H9 (cell line): ENCODE measurements around the gene DPP10. TPM values are rescaled to one million over a fixed set of nuclear protein-coding genes. Genes with fewer than 3 reads are reported as not detected.

ENCODE experiments used
- DNase-seq: peaks from one replicate; pipeline ENCODE4 v3.0.0-alpha.2; 2017
- H2AFZ ChIP-seq: one replicate; pipeline ENCODE4 v1.6.1; 2013; ENCODE audit warnings: mild to moderate bottlenecking, low read length, control low read depth, moderate library complexity
- H2AK5ac ChIP-seq: 2 replicates; pipeline ENCODE4 v1.6.1; 2013; ENCODE audit warnings: low read length, control low read depth, mixed read lengths; ENCODE audit not compliant: insufficient read length
- H2BK120ac ChIP-seq: one replicate; pipeline ENCODE4 v1.6.1; 2013; ENCODE audit warnings: low read depth, mild to moderate bottlenecking, low read length, control low read depth, inconsistent platforms; ENCODE audit not compliant: poor library complexity, severe bottlenecking
- H2BK12ac ChIP-seq: 2 replicates; pipeline ENCODE4 v1.6.1; 2013; ENCODE audit warnings: low read length, control low read depth, mixed read lengths, low read depth; ENCODE audit not compliant: insufficient read length
- H2BK15ac ChIP-seq: 2 replicates; pipeline ENCODE4 v1.6.1; 2013; ENCODE audit warnings: low read depth, low read length, control low read depth
- H2BK20ac ChIP-seq: one replicate; pipeline ENCODE4 v1.6.1; 2013; ENCODE audit warnings: low read depth, mild to moderate bottlenecking, low read length, control low read depth, inconsistent platforms; ENCODE audit not compliant: poor library complexity, severe bottlenecking
- H2BK5ac ChIP-seq: 2 replicates; pipeline ENCODE4 v1.6.1; 2013; ENCODE audit warnings: low read length, control low read depth, mixed read lengths; ENCODE audit not compliant: insufficient read length
- H3K14ac ChIP-seq: 2 replicates; pipeline ENCODE4 v1.6.1; 2013; ENCODE audit warnings: low read length, control low read depth; ENCODE audit not compliant: insufficient read depth
- H3K18ac ChIP-seq: 2 replicates; pipeline ENCODE4 v1.6.1; 2013; ENCODE audit warnings: low read depth, mild to moderate bottlenecking, mixed read lengths, low read length, control low read depth; ENCODE audit not compliant: insufficient read length
- H3K23ac ChIP-seq: 2 replicates; pipeline ENCODE4 v1.6.1; 2013; ENCODE audit warnings: low read length, control low read depth, mixed read lengths, low read depth; ENCODE audit not compliant: insufficient read length
- H3K23me2 ChIP-seq: 2 replicates; pipeline ENCODE4 v1.6.1; 2013; ENCODE audit warnings: low read depth, mild to moderate bottlenecking, mixed read lengths, low read length, control low read depth; ENCODE audit not compliant: insufficient read length, poor library complexity, severe bottlenecking
- H3K27ac ChIP-seq: 2 replicates; pipeline ENCODE4 v1.5.1; 2013; ENCODE audit warnings: low read length, control low read depth, mixed read lengths, low read depth; ENCODE audit not compliant: insufficient read length
- H3K27me3 ChIP-seq: 2 replicates; pipeline ENCODE4 v1.6.1; 2013; ENCODE audit warnings: low read length, control low read depth, inconsistent platforms; ENCODE audit not compliant: insufficient read depth
- H3K4ac ChIP-seq: 2 replicates; pipeline ENCODE4 v1.6.1; 2013; ENCODE audit warnings: low read depth, mild to moderate bottlenecking, control low read depth, inconsistent platforms, low read length, moderate library complexity
- H3K4me1 ChIP-seq: 2 replicates; pipeline ENCODE4 v1.6.1; 2013; ENCODE audit warnings: low read length, control low read depth, inconsistent platforms; ENCODE audit not compliant: insufficient read depth
- H3K4me2 ChIP-seq: 2 replicates; pipeline ENCODE4 v1.6.1; 2013; ENCODE audit warnings: low read length, control low read depth, mixed read lengths; ENCODE audit not compliant: insufficient read length, insufficient read depth
- H3K56ac ChIP-seq: 2 replicates; pipeline ENCODE4 v1.6.1; 2013; ENCODE audit warnings: low read depth, mild to moderate bottlenecking, mixed read lengths, low read length, control low read depth; ENCODE audit not compliant: insufficient read length
- H3K79me1 ChIP-seq: 2 replicates; pipeline ENCODE4 v1.6.1; 2013; ENCODE audit warnings: low read depth, mild to moderate bottlenecking, moderate library complexity, low read length, control low read depth, inconsistent platforms; ENCODE audit not compliant: insufficient read depth, poor library complexity, severe bottlenecking
- H3K79me2 ChIP-seq: 2 replicates; pipeline ENCODE4 v1.6.1; 2013; ENCODE audit warnings: low read length, control low read depth, inconsistent platforms; ENCODE audit not compliant: insufficient read depth
- H3K9ac ChIP-seq: 2 replicates; pipeline ENCODE4 v1.6.1; 2013; ENCODE audit warnings: low read length, control low read depth, mixed read lengths; ENCODE audit not compliant: insufficient read length; ENCODE audit errors: extremely low read depth
- H3K9me3 ChIP-seq: one replicate; pipeline ENCODE4 v1.6.1; 2013; ENCODE audit warnings: low read depth, low read length, inconsistent platforms; ENCODE audit not compliant: control insufficient read depth
- H3T11ph ChIP-seq: one replicate; pipeline ENCODE4 v1.6.1; 2013; ENCODE audit warnings: mild to moderate bottlenecking, low read length, control low read depth, inconsistent platforms
- H4K20me1 ChIP-seq: one replicate; pipeline ENCODE4 v1.6.1; 2013; ENCODE audit not compliant: control insufficient read depth, insufficient read length, insufficient read depth
- H4K5ac ChIP-seq: 2 replicates; pipeline ENCODE4 v1.6.1; 2013; ENCODE audit warnings: low read depth, mild to moderate bottlenecking, mixed read lengths, low read length, control low read depth; ENCODE audit not compliant: insufficient read length
- H4K8ac ChIP-seq: replicated peaks from 2 replicates; pipeline ENCODE4 v1.6.1; 2013; ENCODE audit warnings: low read length, control low read depth, mixed read lengths, low read depth; ENCODE audit not compliant: insufficient read length
- H4K91ac ChIP-seq: 2 replicates; pipeline ENCODE4 v1.6.1; 2013; ENCODE audit warnings: low read depth, mild to moderate bottlenecking, moderate library complexity, mixed read lengths, low read length, control low read depth; ENCODE audit not compliant: insufficient read length
- H3K27ac Mint-ChIP-seq, 3 experiments: 2 replicates in 2 of 3; 3 replicates in 1 of 3; pipeline ENCODE4 v1.8.0; 2020 to 2021; ENCODE audit warnings: mixed read lengths in 3 of 3, mild to moderate bottlenecking in 1 of 3, moderate library complexity in 1 of 3
- H3K27me3 Mint-ChIP-seq: 2 replicates; pipeline ENCODE4 v1.8.0; 2021; ENCODE audit warnings: low read depth, mild to moderate bottlenecking, moderate library complexity, mixed read lengths
- H3K36me3 Mint-ChIP-seq, 3 experiments: 2 replicates in 2 of 3; 3 replicates in 1 of 3; pipeline ENCODE4 v1.8.0; 2020 to 2021; ENCODE audit warnings: low read depth in 3 of 3, mixed read lengths in 3 of 3; ENCODE audit not compliant: insufficient read depth in 1 of 3
- H3K4me1 Mint-ChIP-seq, 2 experiments: 2 replicates each; pipeline ENCODE4 v1.8.0; 2020; ENCODE audit warnings: mixed read lengths in 2 of 2
- H3K4me3 Mint-ChIP-seq, 2 experiments: 2 replicates in 1 of 2; 3 replicates in 1 of 2; pipeline ENCODE4 v1.8.0; 2020 to 2021; ENCODE audit warnings: mild to moderate bottlenecking in 2 of 2, mixed read lengths in 2 of 2, moderate library complexity in 1 of 2
- H3K9me3 Mint-ChIP-seq, 2 experiments: 2 replicates in 1 of 2; 3 replicates in 1 of 2; pipeline ENCODE4 v1.8.0; 2020; ENCODE audit warnings: mild to moderate bottlenecking in 2 of 2, mixed read lengths in 2 of 2, moderate library complexity in 1 of 2
- CTCF ChIP-seq: fragments of 200-600 bp; sonication (generic); conservative IDR thresholded peaks from 3 replicates; pipeline ENCODE4 v1.8.0; 2021; ENCODE audit warnings: antibody characterized with exemption, mild to moderate bottlenecking
- WGBS: extraction: QIAGEN DNeasy Blood & Tissue Kit; methylation state at CpG from one replicate; pipeline ENCODE4 v1.1.7; 2013; ENCODE audit warnings: missing lambda C conversion rate, low lambda C conversion rate, mixed read lengths; ENCODE audit not compliant: insufficient read length; ENCODE audit errors: extremely low coverage; 5-methylcytosine and 5-hydroxymethylcytosine counted together
- total RNA-seq: library from RNA; stranded (reverse); gene quantifications from 2 replicates; pipeline ENCODE4 v1.2.1, GENCODE V29; 2021

Gene DPP10
- total RNA-seq, 1 experiment from 2014 or later, result 11.3 TPM

GRCh38 chr2:114569166-114569565, 126.7 kb downstream of the DPP10 start:
- H2BK20ac ChIP-seq, result no peak overlapping the region
- H3K79me1 ChIP-seq, result no peaks in the 10 kb centered on the region
- H3K4me2 ChIP-seq, result no peak overlapping the region
- H3K27me3 ChIP-seq, result no peaks in the 10 kb centered on the region
- H3K4me1 ChIP-seq, result no peaks in the 10 kb centered on the region
- no peak overlapping the region for H2AFZ ChIP-seq
- DNase-seq, result no peak
- WGBS, result no CpG with 5 or more reads among the region's 3 CpGs
- H3K79me2 ChIP-seq, result no peaks in the 10 kb centered on the region
- TF ChIP-seq CTCF, result no peak
- H3K4me1 Mint-ChIP-seq, result peaks cover 0 to 3% of the 10 kb centered on the region in 2 experiments; a peak in 1 of 4 replicates
- H2BK120ac ChIP-seq, result no peak overlapping the region
- no peak overlapping the region for H3K23ac ChIP-seq
- no peak overlapping the region for H2AK5ac ChIP-seq
- H4K20me1 ChIP-seq, result no peaks in the 10 kb centered on the region
- H3K9me3 Mint-ChIP-seq, result no peaks in the 10 kb centered on the region
- H3K27me3 Mint-ChIP-seq, result no peaks in the 10 kb centered on the region
- no peaks in the 10 kb centered on the region for H3K9me3 ChIP-seq
- no peak overlapping the region for H3K9ac ChIP-seq
- H3K14ac ChIP-seq, result no peak overlapping the region
- H2BK5ac ChIP-seq, result no peak overlapping the region
- no peak overlapping the region for H3K27ac Mint-ChIP-seq
- H3K36me3 Mint-ChIP-seq, result no peaks in the 10 kb centered on the region
- no peak overlapping the region for H3K4ac ChIP-seq
- H3K18ac ChIP-seq, result no peak overlapping the region
- H3K23me2 ChIP-seq, result no peaks in the 10 kb centered on the region
- H2BK12ac ChIP-seq, result no peak overlapping the region
- H3K27ac ChIP-seq, result no peak overlapping the region
- H4K5ac ChIP-seq, result no peak overlapping the region
- no peak overlapping the region for H4K8ac ChIP-seq
- no peak overlapping the region for H3K56ac ChIP-seq
- H2BK15ac ChIP-seq, result no peak overlapping the region
- H3K4me3 Mint-ChIP-seq, result no peak overlapping the region
- H3T11ph ChIP-seq, result no peak overlapping the region
- H4K91ac ChIP-seq, result no peak overlapping the region
